ENCODE results near the gene BCAN. TPM values are rescaled to one million over a fixed set of nuclear protein-coding genes. Genes with fewer than 3 reads are reported as not detected.

Gene BCAN
- total and polyA plus RNA-seq, 2 of the 8 experiments (the other 6 are each of a cell fraction or from before 2014, with no cell fraction given): 4.5 to 24.0 TPM

- Histone ChIP-seq H2BK20ac (ENCODE audit: low read length) (peak overlapping the region; percentile 61; the same call in 1 of the 2 replicates), H2AFZ (ENCODE audit: low read length) (no peak overlapping the region), H3K23ac (ENCODE audit: insufficient read length) (no peak overlapping the region), H3K9me3 (ENCODE audit: insufficient read depth in 2 of 2, low read depth in 1 of 2, low read length in 1 of 2) (no peaks in the 10 kb centered on the region), H2AK5ac (ENCODE audit: low read depth, low read length) (peak overlapping the region; percentile 72; the same call in 1 of the 2 replicates), H3K36me3 (ENCODE audit: control insufficient read depth in 2 of 4, insufficient read depth in 4 of 4, low read length in 3 of 4) (no peaks in the 10 kb centered on the region; a peak in 1 of 8 replicates), H4K91ac (replicated peaks; ENCODE audit: insufficient read length, low read length) (peak overlapping the region; percentile 73), H4K20me1 (replicated peaks in 1 of 2; ENCODE audit: control insufficient read depth in 1 of 2, insufficient read depth in 2 of 2, low read length in 2 of 2) (peaks cover 0 to 1% of the 10 kb centered on the region in 2 experiments), H3K9ac (replicated peaks in 1 of 4; ENCODE audit: extremely low read depth in 1 of 4, low read depth in 3 of 4, low read length in 3 of 4) (no peak overlapping the region), H3K4ac (replicated peaks; ENCODE audit: insufficient read length, low read depth, low read length) (no peak overlapping the region), H3K18ac (ENCODE audit: extremely low read depth, low read length) (peak overlapping the region; percentile 87), H3K4me2 (ENCODE audit: insufficient read depth in 1 of 2, low read depth in 2 of 2, low read length in 2 of 2) (no peak overlapping the region), H3K23me2 (ENCODE audit: low read depth, low read length) (peaks cover 2% of the 10 kb centered on the region), H3K4me1 (replicated peaks in 1 of 4; ENCODE audit: control insufficient read depth in 3 of 4, insufficient read depth in 4 of 4, low read length in 3 of 4) (peaks cover 11 to 81% (median 64%) of the 10 kb centered on the region in 4 experiments), H2BK15ac (ENCODE audit: low read length) (peak overlapping the region; percentile 99; the same call in 1 of the 2 replicates), H2BK5ac (ENCODE audit: low read depth, low read length) (peak overlapping the region; percentile 93; the same call in 1 of the 2 replicates), H4K5ac (ENCODE audit: insufficient read length, low read depth, low read length) (no peak overlapping the region), H3K79me2 (ENCODE audit: control insufficient read depth in 1 of 2, insufficient read depth in 2 of 2, low read length in 2 of 2) (no peaks in the 10 kb centered on the region), H3K56ac (replicated peaks; ENCODE audit: insufficient read length, low read depth, low read length) (no peak overlapping the region), H2BK12ac (ENCODE audit: low read depth, low read length) (peak overlapping the region; percentile 68; the same call in 1 of the 2 replicates), H2BK120ac (replicated peaks; ENCODE audit: low read depth, low read length) (no peak overlapping the region), H3K27ac (ENCODE audit: low read depth, low read length) (no peak overlapping the region), H3K14ac (ENCODE audit: insufficient read length) (no peak overlapping the region), H3K4me3 (ENCODE audit: extremely low read depth in 1 of 4, insufficient read depth in 2 of 4, low read depth in 3 of 4, low read length in 4 of 4) (no peak overlapping the region), H3K27me3 (replicated peaks in 1 of 4; ENCODE audit: control insufficient read depth in 3 of 4, extremely low read depth in 1 of 4, insufficient read depth in 3 of 4, low read length in 3 of 4) (no peaks in the 10 kb centered on the region), H4K8ac (ENCODE audit: extremely low read depth, insufficient read depth, low read length) (no peak overlapping the region), H3K79me1 (ENCODE audit: low read depth, low read length) (no peaks in the 10 kb centered on the region; the same call in 1 of the 2 replicates)
- CTCF ChIA-PET (ENCODE audit: partially characterized antibody): interaction anchor here (1.2 to 66.0 kb wide), 4 partner anchors 21 to 262 kb away, joined by 3 to 4284 read pairs (median 387); partner anchors contain the start of genes BCAN, CRABP2, HAPLN2 and ISG20L2
- TF ChIP-seq YY1 (IDR thresholded peaks at IDR 0.05; ENCODE audit: low read depth, low read length) (no peak), SRF (IDR thresholded peaks at IDR 0.05; ENCODE audit: low read depth, low read length) (no peak)
- POLR2A ChIA-PET (ENCODE audit: partially characterized antibody): interaction anchor here (0.8 to 12.0 kb wide), 16 partner anchors 11 to 104 kb away, joined by 3 to 419 read pairs (median 4); partner anchors contain the start of genes CRABP2, HDGF, ISG20L2 and METTL25B
- DNase-seq (ENCODE audit: low read depth in 1 of 2, low spot score in 2 of 2) (no peak), FAIRE-seq (no peak)
- WGBS, 2 experiments (ENCODE audit: extremely low coverage in 1 of 2, insufficient coverage in 1 of 2, insufficient read length in 1 of 2, insufficient replicate concordance in 2 of 2, low coverage in 1 of 2, low lambda C conversion rate in 2 of 2, missing lambda C conversion rate in 1 of 2): 66% methylated on average over 3 of the region's 3 CpGs; no CpG with 5 or more reads in 1 of the 2 experiments
These were observed 23.6 kb downstream of the BCAN start for GRCh38 chr1:156665539-156665938.

Measured in H1 (cell line).